HEK293 (cell line): Measurements from ENCODE around the gene C1RL.

Experiments used
- CTCF ChIA-PET: fragments of 350-600 bp; formaldehyde crosslinking; extraction: SDS; loops from one replicate; lab custom pipeline; 2021; ENCODE audit warnings: antibody characterized with exemption; lab: Yijun Ruan, JAX
- POLR2A ChIA-PET: fragments of 300-600 bp; formaldehyde crosslinking; extraction: SDS; loops from one replicate; lab custom pipeline; 2020; ENCODE audit warnings: antibody characterized with exemption, inconsistent platforms; lab: Yijun Ruan, JAX
- H3K27ac ChIP-seq: fragments of 200-500 bp; sonication (Bioruptor generic); 2 replicates; pipeline ENCODE4 v1.5.1; 2014; ENCODE audit warnings: low read depth, low read length, control low read depth, inconsistent platforms; ENCODE audit errors: extremely low read depth
- H3K36me3 ChIP-seq, 2 experiments: fragments of 200-500 bp in 1 of 2; sonication (Bioruptor generic) in 1 of 2; 1 replicate in 1 of 2; 2 replicates in 1 of 2; pipeline ENCODE4 v1.5.1; 2014 to 2017; ENCODE audit warnings: inconsistent platforms in 2 of 2, low read length in 2 of 2; ENCODE audit not compliant: control insufficient read depth in 2 of 2, insufficient read depth in 1 of 2
- H3K4me1 ChIP-seq: fragments of 200-500 bp; sonication (Bioruptor generic); 2 replicates; pipeline ENCODE4 v1.5.1; 2014; ENCODE audit warnings: mild to moderate bottlenecking, low read length, inconsistent platforms; ENCODE audit not compliant: control insufficient read depth, insufficient read depth
- H3K4me3 ChIP-seq: 2 replicates; pipeline ENCODE4 v1.5.1; 2011; ENCODE audit warnings: low read depth, mild to moderate bottlenecking, control low read depth, low read length, moderate library complexity
- H3K9me3 ChIP-seq: fragments of 200-500 bp; sonication (Bioruptor generic); 2 replicates; pipeline ENCODE4 v1.5.1; 2014; ENCODE audit warnings: low read depth, low read length, inconsistent platforms; ENCODE audit not compliant: control insufficient read depth, insufficient read depth
- GLIS1 ChIP-seq: fragments of 450-650 bp; formaldehyde crosslinking; IDR thresholded peaks from 2 replicates; pipeline ENCODE4 v1.5.1; 2016; ENCODE audit warnings: missing biosample characterization, missing genetic modification characterization
- PRDM1 ChIP-seq: fragments of 450-650 bp; formaldehyde crosslinking; IDR thresholded peaks from 2 replicates; pipeline ENCODE4; 2016; ENCODE audit warnings: missing biosample characterization, missing genetic modification characterization
- RBAK ChIP-seq: fragments of 450-650 bp; formaldehyde crosslinking; IDR thresholded peaks from 2 replicates; pipeline ENCODE4 v1.5.1; 2016; ENCODE audit warnings: missing biosample characterization, missing genetic modification characterization
- YY1 ChIP-seq: fragments of 450-650 bp; formaldehyde crosslinking; IDR thresholded peaks from 2 replicates; pipeline ENCODE4 v1.5.1; 2018; ENCODE audit warnings: missing biosample characterization, missing genetic modification characterization
- ZFP69B ChIP-seq: fragments of 450-650 bp; formaldehyde crosslinking; IDR thresholded peaks from 2 replicates; pipeline ENCODE4 v1.5.1; 2016; ENCODE audit warnings: missing biosample characterization, missing genetic modification characterization
- ZNF10 ChIP-seq: fragments of 450-650 bp; formaldehyde crosslinking; IDR thresholded peaks from 2 replicates; pipeline ENCODE4 v1.5.1; 2017; ENCODE audit warnings: missing biosample characterization, missing genetic modification characterization
- ZNF112 ChIP-seq: fragments of 450-650 bp; formaldehyde crosslinking; IDR thresholded peaks from 2 replicates; pipeline ENCODE4 v1.5.0; 2017; ENCODE audit warnings: missing biosample characterization, missing genetic modification characterization
- ZNF133 ChIP-seq: fragments of 450-650 bp; formaldehyde crosslinking; IDR thresholded peaks from 2 replicates; pipeline ENCODE4 v1.5.1; 2016; ENCODE audit warnings: missing biosample characterization, missing genetic modification characterization
- ZNF155 ChIP-seq: fragments of 450-650 bp; formaldehyde crosslinking; IDR thresholded peaks from 2 replicates; pipeline ENCODE4 v1.5.1; 2016; ENCODE audit warnings: missing biosample characterization, missing genetic modification characterization
- ZNF157 ChIP-seq: fragments of 450-650 bp; formaldehyde crosslinking; IDR thresholded peaks from 2 replicates; pipeline ENCODE4 v1.5.1; 2016; ENCODE audit warnings: missing biosample characterization, missing genetic modification characterization
- ZNF292 ChIP-seq: fragments of 450-650 bp; formaldehyde crosslinking; IDR thresholded peaks from 2 replicates; pipeline ENCODE4 v1.5.1; 2016; ENCODE audit warnings: low read depth, missing biosample characterization, missing genetic modification characterization, borderline replicate concordance
- ZNF654 ChIP-seq: fragments of 450-650 bp; formaldehyde crosslinking; IDR thresholded peaks from 2 replicates; pipeline ENCODE4 v1.5.1; 2016; ENCODE audit warnings: low read depth, missing biosample characterization, missing genetic modification characterization
- ZNF660 ChIP-seq: fragments of 450-650 bp; IDR thresholded peaks from 2 replicates; pipeline ENCODE4 v1.5.1; 2018; ENCODE audit warnings: missing biosample characterization, mild to moderate bottlenecking, missing genetic modification characterization
- ZXDB ChIP-seq: fragments of 450-650 bp; formaldehyde crosslinking; IDR thresholded peaks from 2 replicates; pipeline ENCODE4 v1.5.1; 2016; ENCODE audit warnings: missing biosample characterization, missing genetic modification characterization
- TF ChIP-seq, protein P1 (sequence below): fragments of 450-650 bp; formaldehyde crosslinking; IDR thresholded peaks from 2 replicates; pipeline ENCODE4 v1.5.1; 2017; ENCODE audit warnings: missing biosample characterization, missing genetic modification characterization
- TF ChIP-seq, protein P2 (sequence below): fragments of 450-650 bp; formaldehyde crosslinking; IDR thresholded peaks from 2 replicates; pipeline ENCODE4 v1.5.1; 2016; ENCODE audit warnings: missing biosample characterization, missing genetic modification characterization
- TF ChIP-seq, protein P3 (sequence below): fragments of 450-650 bp; formaldehyde crosslinking; IDR thresholded peaks from 2 replicates; pipeline ENCODE4 v1.5.1; 2016; ENCODE audit warnings: missing biosample characterization, missing genetic modification characterization
- TF ChIP-seq, protein P4 (sequence below): fragments of 450-650 bp; formaldehyde crosslinking; IDR thresholded peaks from 2 replicates; pipeline ENCODE4 v1.5.1; 2016; ENCODE audit warnings: missing biosample characterization, missing genetic modification characterization
- TF ChIP-seq, protein P5 (sequence below): fragments of 450-650 bp; formaldehyde crosslinking; IDR thresholded peaks from 2 replicates; pipeline ENCODE4 v1.5.1; 2016; ENCODE audit warnings: missing biosample characterization, missing genetic modification characterization

Gene C1RL

DNA sequence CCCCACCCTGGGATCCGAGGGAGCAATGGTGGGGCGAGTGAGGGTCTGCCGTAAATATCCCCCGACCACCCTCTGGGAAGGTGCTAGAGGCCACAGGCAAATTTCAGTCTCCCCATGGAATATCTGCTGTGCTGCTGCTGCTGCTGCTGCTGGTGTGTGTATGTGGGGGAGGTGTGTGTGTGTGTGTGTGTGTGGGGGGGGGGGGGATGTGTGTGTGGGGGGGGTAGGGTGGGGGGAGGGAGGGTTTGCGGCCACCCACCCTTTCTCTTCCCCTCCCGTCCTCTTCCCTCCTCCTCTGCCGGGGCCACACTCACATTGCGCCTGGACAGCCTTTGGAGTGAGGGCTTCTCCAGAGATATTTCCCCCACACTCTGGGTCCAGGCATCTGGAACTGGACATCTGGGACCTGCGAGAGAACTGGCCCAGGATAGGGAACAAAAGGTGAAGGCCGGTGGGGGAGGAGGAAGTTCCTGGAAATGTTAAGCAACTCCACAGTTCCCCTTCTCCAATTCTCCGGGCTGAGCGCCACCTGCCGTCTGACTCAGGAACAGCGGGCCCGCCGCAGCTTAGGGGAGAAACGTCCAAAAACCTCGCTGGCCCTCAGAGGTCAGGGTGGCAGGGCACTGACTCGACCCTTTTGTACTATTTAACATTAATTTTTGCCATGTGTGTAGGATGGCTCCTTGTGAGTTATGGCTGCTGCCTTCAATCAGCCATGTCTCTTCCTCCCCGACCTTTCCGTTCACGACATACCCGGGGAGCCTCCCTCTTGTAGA is at the start of gene C1RL (continued):
- TF ChIP-seq, protein P1, sequence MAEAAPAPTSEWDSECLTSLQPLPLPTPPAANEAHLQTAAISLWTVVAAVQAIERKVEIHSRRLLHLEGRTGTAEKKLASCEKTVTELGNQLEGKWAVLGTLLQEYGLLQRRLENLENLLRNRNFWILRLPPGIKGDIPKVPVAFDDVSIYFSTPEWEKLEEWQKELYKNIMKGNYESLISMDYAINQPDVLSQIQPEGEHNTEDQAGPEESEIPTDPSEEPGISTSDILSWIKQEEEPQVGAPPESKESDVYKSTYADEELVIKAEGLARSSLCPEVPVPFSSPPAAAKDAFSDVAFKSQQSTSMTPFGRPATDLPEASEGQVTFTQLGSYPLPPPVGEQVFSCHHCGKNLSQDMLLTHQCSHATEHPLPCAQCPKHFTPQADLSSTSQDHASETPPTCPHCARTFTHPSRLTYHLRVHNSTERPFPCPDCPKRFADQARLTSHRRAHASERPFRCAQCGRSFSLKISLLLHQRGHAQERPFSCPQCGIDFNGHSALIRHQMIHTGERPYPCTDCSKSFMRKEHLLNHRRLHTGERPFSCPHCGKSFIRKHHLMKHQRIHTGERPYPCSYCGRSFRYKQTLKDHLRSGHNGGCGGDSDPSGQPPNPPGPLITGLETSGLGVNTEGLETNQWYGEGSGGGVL = peak; percentile 39; the same call in 1 of the 2 replicates
- TF ChIP-seq ZXDB (tag by site-specific recombination) (peak; percentile 50; the same call in 1 of the 2 replicates), ZFP69B (tag by site-specific recombination) (0 out of 2 replicates have a peak, but pooled peaks have one; percentile 22), PRDM1 (tag by site-specific recombination) (no peak), ZNF157 (tag by site-specific recombination) (no peak), RBAK (tag by site-specific recombination) (no peak), ZNF660 (tag by site-specific recombination) (peak; percentile 79), ZNF654 (tag by site-specific recombination) (peak; percentile 70), YY1 (no peak), GLIS1 (tag by site-specific recombination) (0 out of 2 replicates have a peak, but pooled peaks have one; percentile 5), ZNF10 (tag by site-specific recombination) (peak; percentile 55)
- TF ChIP-seq, protein P2, sequence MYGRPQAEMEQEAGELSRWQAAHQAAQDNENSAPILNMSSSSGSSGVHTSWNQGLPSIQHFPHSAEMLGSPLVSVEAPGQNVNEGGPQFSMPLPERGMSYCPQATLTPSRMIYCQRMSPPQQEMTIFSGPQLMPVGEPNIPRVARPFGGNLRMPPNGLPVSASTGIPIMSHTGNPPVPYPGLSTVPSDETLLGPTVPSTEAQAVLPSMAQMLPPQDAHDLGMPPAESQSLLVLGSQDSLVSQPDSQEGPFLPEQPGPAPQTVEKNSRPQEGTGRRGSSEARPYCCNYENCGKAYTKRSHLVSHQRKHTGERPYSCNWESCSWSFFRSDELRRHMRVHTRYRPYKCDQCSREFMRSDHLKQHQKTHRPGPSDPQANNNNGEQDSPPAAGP = no peak
- TF ChIP-seq, protein P3, sequence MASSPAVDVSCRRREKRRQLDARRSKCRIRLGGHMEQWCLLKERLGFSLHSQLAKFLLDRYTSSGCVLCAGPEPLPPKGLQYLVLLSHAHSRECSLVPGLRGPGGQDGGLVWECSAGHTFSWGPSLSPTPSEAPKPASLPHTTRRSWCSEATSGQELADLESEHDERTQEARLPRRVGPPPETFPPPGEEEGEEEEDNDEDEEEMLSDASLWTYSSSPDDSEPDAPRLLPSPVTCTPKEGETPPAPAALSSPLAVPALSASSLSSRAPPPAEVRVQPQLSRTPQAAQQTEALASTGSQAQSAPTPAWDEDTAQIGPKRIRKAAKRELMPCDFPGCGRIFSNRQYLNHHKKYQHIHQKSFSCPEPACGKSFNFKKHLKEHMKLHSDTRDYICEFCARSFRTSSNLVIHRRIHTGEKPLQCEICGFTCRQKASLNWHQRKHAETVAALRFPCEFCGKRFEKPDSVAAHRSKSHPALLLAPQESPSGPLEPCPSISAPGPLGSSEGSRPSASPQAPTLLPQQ (tag by site-specific recombination) = no peak
- TF ChIP-seq, all 188 proteins: peak for 19

DNA sequence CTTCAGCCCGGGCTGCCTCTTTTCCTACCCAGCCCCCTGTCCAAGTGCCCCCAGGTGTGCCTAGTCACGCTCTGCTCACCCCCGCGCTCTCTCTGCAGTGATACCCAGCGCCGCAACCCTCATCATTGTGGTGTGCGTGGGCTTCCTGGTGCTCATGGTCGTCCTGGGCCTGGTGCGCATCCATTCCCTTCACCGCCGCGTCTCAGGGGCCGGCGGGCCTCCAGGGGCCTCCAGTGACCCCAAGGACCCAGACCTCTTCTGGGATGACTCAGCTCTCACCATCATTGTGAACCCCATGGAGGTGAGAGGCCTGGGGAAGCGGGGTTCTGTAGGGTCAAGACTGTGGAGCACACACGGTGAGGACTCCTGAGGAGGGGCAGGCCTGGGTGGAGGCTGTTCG is 48.4 kb upstream of the C1RL start:
- Histone ChIP-seq H3K36me3 (peaks cover 0 to 41% of the 10 kb centered on the region in 2 experiments; a peak in 2 of 3 replicates), H3K4me1 (no peaks in the 10 kb centered on the region; the same call in 1 of the 2 replicates), H3K27ac (no peak overlapping the region), H3K9me3 (no peaks in the 10 kb centered on the region)
- POLR2A ChIA-PET = no interaction called here
- TF ChIP-seq ZNF155 (tag by site-specific recombination) (no peak), ZNF292 (tag by site-specific recombination) (no peak), ZNF133 (tag by site-specific recombination) (no peak)
- TF ChIP-seq, all 188 proteins: peak for 0
- no peak overlapping the region for H3K4me3 ChIP-seq
- CTCF ChIA-PET = no interaction called here

DNA sequence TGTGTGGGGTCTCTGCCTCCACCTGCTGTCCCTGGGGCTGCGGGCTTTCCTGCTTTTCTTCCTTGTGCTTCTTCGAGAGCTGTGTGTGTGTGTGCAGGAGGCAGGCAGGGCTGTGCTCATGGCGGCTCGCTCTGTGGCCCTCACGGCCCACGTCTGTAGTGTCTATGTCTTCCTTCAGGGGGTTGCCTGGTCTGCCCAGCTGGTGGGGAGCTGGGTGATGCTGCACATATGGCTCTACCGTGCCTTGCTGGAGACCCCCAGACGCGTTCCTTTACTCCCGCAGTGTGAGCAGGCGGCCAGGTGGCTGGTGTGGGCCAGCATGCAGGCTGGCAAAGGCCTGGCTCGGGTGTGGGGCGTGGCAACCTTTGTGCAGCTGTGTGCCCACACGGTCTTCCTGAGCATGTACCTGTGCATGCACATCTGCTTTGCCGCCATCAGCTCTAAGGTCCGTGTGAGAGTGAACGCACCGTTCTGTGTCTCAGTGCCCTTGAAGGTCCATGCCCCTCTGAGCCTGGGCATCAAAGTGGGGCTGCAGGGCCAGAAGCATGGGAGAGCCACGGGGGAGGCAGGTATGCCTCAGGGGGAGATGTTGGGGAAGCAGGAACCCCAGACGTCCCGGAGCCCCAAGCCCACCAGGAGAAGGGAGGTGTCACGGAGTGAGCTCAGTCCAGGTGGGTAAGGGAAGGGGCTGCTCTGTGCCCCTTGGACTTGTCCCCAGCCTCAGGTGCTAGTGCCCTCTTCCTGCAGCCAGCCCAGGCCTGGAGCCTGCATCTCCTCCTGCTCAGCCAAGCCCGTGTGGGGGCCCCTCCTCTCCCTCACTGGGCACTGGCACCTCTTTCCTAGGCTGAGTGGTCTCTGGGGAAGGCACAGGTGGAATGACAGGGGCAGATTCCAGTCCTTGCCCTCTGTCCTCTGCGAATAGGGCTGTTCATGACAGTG is 47.5 kb upstream of the C1RL start:
- no peaks in the 10 kb centered on the region; the same call in 1 of the 2 replicates for H3K4me1 ChIP-seq
- peaks cover 3 to 48% of the 10 kb centered on the region in 2 experiments; a peak in 2 of 3 replicates for H3K36me3 ChIP-seq
- no peak overlapping the region for H3K27ac ChIP-seq
- no peak overlapping the region for H3K4me3 ChIP-seq
- no peaks in the 10 kb centered on the region for H3K9me3 ChIP-seq
- ChIA-PET POLR2A (no interaction called here), CTCF (interaction anchor here (0.6 to 4.0 kb wide), 3 partner anchors 12 to 578 kb away, joined by 3 to 35 read pairs (median 4); no protein-coding TSS in a partner anchor)
- TF ChIP-seq, protein P4, sequence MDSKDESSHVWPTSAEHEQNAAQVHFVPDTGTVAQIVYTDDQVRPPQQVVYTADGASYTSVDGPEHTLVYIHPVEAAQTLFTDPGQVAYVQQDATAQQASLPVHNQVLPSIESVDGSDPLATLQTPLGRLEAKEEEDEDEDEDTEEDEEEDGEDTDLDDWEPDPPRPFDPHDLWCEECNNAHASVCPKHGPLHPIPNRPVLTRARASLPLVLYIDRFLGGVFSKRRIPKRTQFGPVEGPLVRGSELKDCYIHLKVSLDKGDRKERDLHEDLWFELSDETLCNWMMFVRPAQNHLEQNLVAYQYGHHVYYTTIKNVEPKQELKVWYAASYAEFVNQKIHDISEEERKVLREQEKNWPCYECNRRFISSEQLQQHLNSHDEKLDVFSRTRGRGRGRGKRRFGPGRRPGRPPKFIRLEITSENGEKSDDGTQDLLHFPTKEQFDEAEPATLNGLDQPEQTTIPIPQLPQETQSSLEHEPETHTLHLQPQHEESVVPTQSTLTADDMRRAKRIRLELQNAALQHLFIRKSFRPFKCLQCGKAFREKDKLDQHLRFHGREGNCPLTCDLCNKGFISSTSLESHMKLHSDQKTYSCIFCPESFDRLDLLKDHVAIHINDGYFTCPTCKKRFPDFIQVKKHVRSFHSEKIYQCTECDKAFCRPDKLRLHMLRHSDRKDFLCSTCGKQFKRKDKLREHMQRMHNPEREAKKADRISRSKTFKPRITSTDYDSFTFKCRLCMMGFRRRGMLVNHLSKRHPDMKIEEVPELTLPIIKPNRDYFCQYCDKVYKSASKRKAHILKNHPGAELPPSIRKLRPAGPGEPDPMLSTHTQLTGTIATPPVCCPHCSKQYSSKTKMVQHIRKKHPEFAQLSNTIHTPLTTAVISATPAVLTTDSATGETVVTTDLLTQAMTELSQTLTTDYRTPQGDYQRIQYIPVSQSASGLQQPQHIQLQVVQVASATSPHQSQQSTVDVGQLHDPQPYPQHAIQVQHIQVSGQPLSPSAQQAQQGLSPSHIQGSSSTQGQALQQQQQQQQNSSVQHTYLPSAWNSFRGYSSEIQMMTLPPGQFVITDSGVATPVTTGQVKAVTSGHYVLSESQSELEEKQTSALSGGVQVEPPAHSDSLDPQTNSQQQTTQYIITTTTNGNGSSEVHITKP = no peak
- no peak for TF ChIP-seq ZNF112 (tag by site-specific recombination)
- TF ChIP-seq, protein P5, sequence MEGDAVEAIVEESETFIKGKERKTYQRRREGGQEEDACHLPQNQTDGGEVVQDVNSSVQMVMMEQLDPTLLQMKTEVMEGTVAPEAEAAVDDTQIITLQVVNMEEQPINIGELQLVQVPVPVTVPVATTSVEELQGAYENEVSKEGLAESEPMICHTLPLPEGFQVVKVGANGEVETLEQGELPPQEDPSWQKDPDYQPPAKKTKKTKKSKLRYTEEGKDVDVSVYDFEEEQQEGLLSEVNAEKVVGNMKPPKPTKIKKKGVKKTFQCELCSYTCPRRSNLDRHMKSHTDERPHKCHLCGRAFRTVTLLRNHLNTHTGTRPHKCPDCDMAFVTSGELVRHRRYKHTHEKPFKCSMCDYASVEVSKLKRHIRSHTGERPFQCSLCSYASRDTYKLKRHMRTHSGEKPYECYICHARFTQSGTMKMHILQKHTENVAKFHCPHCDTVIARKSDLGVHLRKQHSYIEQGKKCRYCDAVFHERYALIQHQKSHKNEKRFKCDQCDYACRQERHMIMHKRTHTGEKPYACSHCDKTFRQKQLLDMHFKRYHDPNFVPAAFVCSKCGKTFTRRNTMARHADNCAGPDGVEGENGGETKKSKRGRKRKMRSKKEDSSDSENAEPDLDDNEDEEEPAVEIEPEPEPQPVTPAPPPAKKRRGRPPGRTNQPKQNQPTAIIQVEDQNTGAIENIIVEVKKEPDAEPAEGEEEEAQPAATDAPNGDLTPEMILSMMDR (tag by site-specific recombination) = no peak
